HCT116 (cell line): ENCODE results near the gene ZNF227. TPM values are rescaled to one million over a fixed set of nuclear protein-coding genes. Genes with fewer than 3 reads are reported as not detected.

ENCODE experiments used
- ATAC-seq: fragments of 200-7000 bp; cut with Tn5 transposase; 2 replicates; pipeline ENCODE4 v1.9.1; 2020; ENCODE audit warnings: mild to moderate bottlenecking, moderate library complexity
- BruUV-seq: library from RNA; stranded (reverse); fragments of 400-500 nt; replicated peaks from 2 replicates; lab custom pipeline; 2021; lab: Mats Ljungman, UMichigan
- CTCF ChIA-PET: fragments of 300-600 bp; sonication (Branson Sonifier 250); formaldehyde crosslinking; loops from one replicate; lab custom pipeline; 2021; ENCODE audit warnings: antibody characterized with exemption; lab: Charles Lee
- POLR2A ChIA-PET: fragments of 300-600, 350-600 bp; sonication (Branson Sonifier 250); formaldehyde crosslinking; loops from one replicate; lab custom pipeline; 2021; ENCODE audit warnings: antibody characterized with exemption; lab: Charles Lee
- RAD21 ChIA-PET, 2 experiments: fragments of 300-600 bp; sonication (Branson Sonifier 250); formaldehyde crosslinking; loops; one replicate each; lab custom pipeline; 2023; ENCODE audit warnings: low total read pairs in 2 of 2; ENCODE audit not compliant: uncharacterized antibody in 2 of 2, unreplicated experiment in 2 of 2, low non-redundant PET in 1 of 2; lab: Charles Lee
- DNase-seq: peaks from one replicate; pipeline ENCODE4 v3.0.0-alpha.2; 2010; ENCODE audit warnings: low read depth, low spot score
- H2AFZ ChIP-seq: fragments of 200-600 bp; shearing (Covaris generic), sonication (generic); 2 replicates; pipeline ENCODE4 v1.6.1; 2017; ENCODE audit warnings: low read depth, mixed run types, mixed read lengths, antibody characterized with exemption, low read length; ENCODE audit not compliant: poor library complexity, severe bottlenecking
- H3K27ac ChIP-seq: 2 replicates; pipeline ENCODE4 v1.5.1; 2012; ENCODE audit warnings: low read depth, low read length
- H3K27me3 ChIP-seq: fragments of 200-600 bp; sonication (generic); 2 replicates; pipeline ENCODE4 v1.6.1; 2016; ENCODE audit warnings: mixed run types, low read length, mixed read lengths; ENCODE audit not compliant: insufficient read depth
- H3K36me3 ChIP-seq, 2 experiments: fragments of 200-500 bp in 1 of 2; fragments of 200-600 bp in 1 of 2; sonication (Bioruptor generic) in 1 of 2; sonication (generic) in 1 of 2; 2 replicates each; pipeline versions ENCODE4 v1.5.1 to v1.6.1; 2014 to 2016; ENCODE audit warnings: low read length in 2 of 2, inconsistent platforms in 1 of 2, mixed read lengths in 1 of 2, mixed run types in 1 of 2; ENCODE audit not compliant: insufficient read depth in 2 of 2, control insufficient read depth in 1 of 2
- H3K4me1 ChIP-seq, 2 experiments: fragments of 200-600 bp in 1 of 2; sonication (generic) in 1 of 2; 2 replicates each; pipeline versions ENCODE4 v1.5.1 to v1.6.1; 2012 to 2017; ENCODE audit warnings: low read length in 2 of 2, inconsistent platforms in 1 of 2, mild to moderate bottlenecking in 1 of 2, mixed read lengths in 1 of 2, mixed run types in 1 of 2, moderate library complexity in 1 of 2; ENCODE audit not compliant: insufficient read depth in 2 of 2, control insufficient read depth in 1 of 2
- H3K4me2 ChIP-seq: fragments of 200-600 bp; sonication (generic); 2 replicates; pipeline ENCODE4 v1.6.1; 2017; ENCODE audit warnings: mixed run types, low read length, mixed read lengths
- H3K4me3 ChIP-seq, 2 experiments: fragments of 200-600 bp in 1 of 2; sonication (generic) in 1 of 2; replicated peaks in 1 of 2; 2 replicates each; pipeline ENCODE4 v1.5.1; 2011 to 2016; ENCODE audit warnings: low read length in 2 of 2, control low read depth in 1 of 2, low read depth in 1 of 2, mild to moderate bottlenecking in 1 of 2, mixed read lengths in 1 of 2, mixed run types in 1 of 2
- H3K79me2 ChIP-seq: fragments of 200-600 bp; sonication (generic); 2 replicates; pipeline ENCODE4 v1.6.1; 2017; ENCODE audit warnings: mild to moderate bottlenecking, mixed run types, low read length, moderate library complexity, mixed read lengths; ENCODE audit not compliant: insufficient read depth
- H3K9ac ChIP-seq: fragments of 200-600 bp; sonication (generic); 2 replicates; pipeline ENCODE4 v1.6.1; 2016; ENCODE audit warnings: low read length, mixed read lengths
- H3K9me2 ChIP-seq: fragments of 200-600 bp; sonication (generic), shearing (Covaris generic); 2 replicates; pipeline ENCODE4 v1.6.1; 2017; ENCODE audit warnings: mixed run types, mild to moderate bottlenecking, moderate library complexity; ENCODE audit not compliant: insufficient read depth
- H3K9me3 ChIP-seq, 2 experiments: fragments of 200-500 bp in 1 of 2; fragments of 200-600 bp in 1 of 2; sonication (Bioruptor generic) in 1 of 2; sonication (generic) in 1 of 2; 2 replicates each; pipeline ENCODE4 v1.6.1; 2014 to 2017; ENCODE audit warnings: low read length in 2 of 2, mixed read lengths in 2 of 2, inconsistent platforms in 1 of 2, low read depth in 1 of 2, mild to moderate bottlenecking in 1 of 2, mixed run types in 1 of 2, moderate library complexity in 1 of 2; ENCODE audit not compliant: control insufficient read depth in 1 of 2, insufficient read depth in 1 of 2
- H4K20me1 ChIP-seq: fragments of 200-600 bp; sonication (generic), shearing (Covaris generic); 2 replicates; pipeline ENCODE4 v1.6.1; 2017; ENCODE audit warnings: mixed run types, mild to moderate bottlenecking, moderate library complexity; ENCODE audit not compliant: insufficient read depth
- CBX3 ChIP-seq: IDR thresholded peaks from 2 replicates; pipeline ENCODE4 v1.6.1; 2012; ENCODE audit warnings: low read depth
- CEBPB ChIP-seq: IDR thresholded peaks from 2 replicates; pipeline ENCODE4 v1.6.1; 2012; ENCODE audit warnings: low read depth
- EGR1 ChIP-seq: IDR thresholded peaks from 2 replicates; pipeline ENCODE4 v1.6.1; 2012; ENCODE audit warnings: low read depth
- ELF1 ChIP-seq: IDR thresholded peaks from 2 replicates; pipeline ENCODE4 v1.6.1; 2012; ENCODE audit warnings: low read depth, borderline replicate concordance
- EZH2 ChIP-seq: fragments of 200-600 bp; sonication (generic); IDR thresholded peaks from 2 replicates; pipeline ENCODE4 v1.6.1; 2017; ENCODE audit warnings: antibody characterized with exemption, mixed run types
- FOSL1 ChIP-seq: IDR thresholded peaks from 2 replicates; pipeline ENCODE4 v1.6.1; 2012; ENCODE audit warnings: low read depth
- JUND ChIP-seq: IDR thresholded peaks from 2 replicates; pipeline ENCODE4 v1.6.1; 2012
- POLR2AphosphoS5 ChIP-seq: IDR thresholded peaks from 2 replicates; pipeline ENCODE4 v1.6.1; 2011; ENCODE audit warnings: mild to moderate bottlenecking, low read depth, low read length, moderate library complexity
- SIN3A ChIP-seq: IDR thresholded peaks from 2 replicates; pipeline ENCODE4 v1.6.1; 2012; ENCODE audit warnings: low read depth
- SP1 ChIP-seq: IDR thresholded peaks from 2 replicates; pipeline ENCODE4 v1.6.1; 2012; ENCODE audit warnings: low read depth
- SRF ChIP-seq: IDR thresholded peaks from 2 replicates; pipeline ENCODE4 v1.6.1; 2012; ENCODE audit warnings: low read depth
- ZFX ChIP-seq: fragments of 450-650 bp; IDR thresholded peaks from 2 replicates; pipeline ENCODE4 v1.6.1; 2017
- intact Hi-C: fragments of 100-400 bp; cut with micrococcal nuclease; formaldehyde crosslinking; loops from 2 replicates; pipeline ENCODE4 v1.10.0; 2022
- total RNA-seq: library from RNA; stranded (reverse); gene quantifications from one replicate; pipeline ENCODE4 v1.2.1, GENCODE V29; 2021; ENCODE audit not compliant: unreplicated experiment
- TF ChIP-seq, protein P1 (sequence below), 3 experiments: fragments of 200-600 bp in 1 of 3; sonication (generic) in 1 of 3; IDR thresholded peaks in 2 of 3; conservative IDR thresholded peaks in 1 of 3; 2 replicates each; pipeline ENCODE4 v1.5.1; 2012 to 2017; ENCODE audit warnings: low read depth in 2 of 3, low read length in 2 of 3, antibody characterized with exemption in 1 of 3, borderline replicate concordance in 1 of 3, control low read depth in 1 of 3, mild to moderate bottlenecking in 1 of 3, mixed read lengths in 1 of 3, mixed run types in 1 of 3, moderate library complexity in 1 of 3; ENCODE audit not compliant: insufficient read depth in 1 of 3
- TF ChIP-seq, protein P2 (sequence below): IDR thresholded peaks from 2 replicates; pipeline ENCODE4 v1.6.1; 2012

Gene ZNF227
- total RNA-seq, 1 experiment from 2014 or later: 14.4 TPM

GRCh38 chr19:44282846-44283245 lies 70.5 kb downstream of the ZNF227 start (continued):
- TF ChIP-seq, protein P1, sequence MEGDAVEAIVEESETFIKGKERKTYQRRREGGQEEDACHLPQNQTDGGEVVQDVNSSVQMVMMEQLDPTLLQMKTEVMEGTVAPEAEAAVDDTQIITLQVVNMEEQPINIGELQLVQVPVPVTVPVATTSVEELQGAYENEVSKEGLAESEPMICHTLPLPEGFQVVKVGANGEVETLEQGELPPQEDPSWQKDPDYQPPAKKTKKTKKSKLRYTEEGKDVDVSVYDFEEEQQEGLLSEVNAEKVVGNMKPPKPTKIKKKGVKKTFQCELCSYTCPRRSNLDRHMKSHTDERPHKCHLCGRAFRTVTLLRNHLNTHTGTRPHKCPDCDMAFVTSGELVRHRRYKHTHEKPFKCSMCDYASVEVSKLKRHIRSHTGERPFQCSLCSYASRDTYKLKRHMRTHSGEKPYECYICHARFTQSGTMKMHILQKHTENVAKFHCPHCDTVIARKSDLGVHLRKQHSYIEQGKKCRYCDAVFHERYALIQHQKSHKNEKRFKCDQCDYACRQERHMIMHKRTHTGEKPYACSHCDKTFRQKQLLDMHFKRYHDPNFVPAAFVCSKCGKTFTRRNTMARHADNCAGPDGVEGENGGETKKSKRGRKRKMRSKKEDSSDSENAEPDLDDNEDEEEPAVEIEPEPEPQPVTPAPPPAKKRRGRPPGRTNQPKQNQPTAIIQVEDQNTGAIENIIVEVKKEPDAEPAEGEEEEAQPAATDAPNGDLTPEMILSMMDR (IDR thresholded peaks at IDR 0.05 in 2 of 3, conservative IDR thresholded peaks at IDR 0.05 in 1 of 3; ENCODE audit: borderline replicate concordance in 1 of 3, insufficient read depth in 1 of 3, low read depth in 2 of 3, low read length in 2 of 3): no peak
- TF ChIP-seq EZH2: no peak
- no peak for TF ChIP-seq SIN3A

DNA sequence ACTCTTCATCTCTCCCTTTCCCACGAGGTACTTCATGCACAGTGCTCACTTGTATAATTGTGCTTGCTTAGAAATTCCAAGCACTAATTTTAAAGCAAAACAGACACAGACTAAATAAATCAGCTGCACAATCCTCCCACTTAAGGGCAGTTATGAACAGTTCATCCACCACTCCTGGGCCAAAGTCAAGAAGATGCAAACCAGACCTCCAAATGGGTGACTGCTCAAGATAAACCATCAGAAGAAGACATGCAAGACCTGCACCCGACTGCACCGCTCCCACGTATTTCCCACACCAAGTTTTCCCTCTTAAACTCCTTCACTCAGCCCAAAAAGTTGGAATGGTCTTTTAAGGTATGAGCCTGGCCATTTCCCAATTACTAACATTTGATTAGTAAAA lies 72.6 kb downstream of the ZNF227 start:
- TF ChIP-seq FOSL1 (no peak), POLR2AphosphoS5 (no peak), ELF1 (no peak), EGR1 (no peak), CEBPB (no peak), JUND (no peak), SIN3A (no peak), ZFX (no peak), SP1 (no peak), CBX3 (no peak), SRF (no peak), EZH2 (no peak)
- TF ChIP-seq, protein P2, sequence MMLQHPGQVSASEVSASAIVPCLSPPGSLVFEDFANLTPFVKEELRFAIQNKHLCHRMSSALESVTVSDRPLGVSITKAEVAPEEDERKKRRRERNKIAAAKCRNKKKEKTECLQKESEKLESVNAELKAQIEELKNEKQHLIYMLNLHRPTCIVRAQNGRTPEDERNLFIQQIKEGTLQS: no peak
- H3K36me3 ChIP-seq: peaks cover 0 to under 1% of the 10 kb centered on the region in 2 experiments; a peak in 1 of 4 replicates
- H3K9ac ChIP-seq: no peak overlapping the region
- H4K20me1 ChIP-seq: no peaks in the 10 kb centered on the region
- CTCF ChIA-PET: no interaction called here
- no peak overlapping the region for H3K4me3 ChIP-seq
- H2AFZ ChIP-seq: no peak overlapping the region
- no peaks in the 10 kb centered on the region for H3K9me2 ChIP-seq
- no TSS peak for BruUV-seq
- intact Hi-C loops: no loop called here
- POLR2A ChIA-PET: no interaction called here
- no peak overlapping the region for H3K4me2 ChIP-seq
- ATAC-seq (no peak), DNase-seq (no peak)
- no peaks in the 10 kb centered on the region for H3K27me3 ChIP-seq
- RAD21 ChIA-PET: no interaction called here
- no peaks in the 10 kb centered on the region for H3K9me3 ChIP-seq
- H3K79me2 ChIP-seq: no peaks in the 10 kb centered on the region
- H3K4me1 ChIP-seq: no peaks in the 10 kb centered on the region; a peak in 1 of 4 replicates
- H3K27ac ChIP-seq: no peak overlapping the region

Other genes starting within 250 kb of the ZNF227 start
- 2.2 TPM for gene ZNF155, start 228.3 kb upstream of the ZNF227 start, total RNA-seq
- gene ZNF230, start 209.6 kb upstream of the ZNF227 start, total RNA-seq: 2.8 TPM
- gene ZNF222, start 187.2 kb upstream of the ZNF227 start, total RNA-seq: 3.0 TPM
- gene ZNF223, start 160.5 kb upstream of the ZNF227 start, total RNA-seq: 0.27 TPM
- not detected for gene ZNF284, start 140.4 kb upstream of the ZNF227 start, total RNA-seq
- gene ZNF224, start 118.2 kb upstream of the ZNF227 start, total RNA-seq: 15.1 TPM
- 2.8 TPM for gene ZNF225, start 99.1 kb upstream of the ZNF227 start, total RNA-seq
- gene ZNF234, start 71.0 kb upstream of the ZNF227 start, total RNA-seq: 3.4 TPM
- gene ZNF226, start 47.4 kb upstream of the ZNF227 start, total RNA-seq: 17.4 TPM
- gene ZNF233, start 47.4 kb downstream of the ZNF227 start, total RNA-seq: 0.30 TPM
- gene ZNF235, start 92.5 kb downstream of the ZNF227 start, total RNA-seq: 5.7 TPM
- gene ZNF112, start 144.1 kb downstream of the ZNF227 start, total RNA-seq: 3.6 TPM
- gene ZNF285, start 189.1 kb downstream of the ZNF227 start, total RNA-seq: not detected
- gene ZNF229, start 235.9 kb downstream of the ZNF227 start, total RNA-seq: not detected